Erythroblast (primary cell): ENCODE data around the gene HELZ.

Source experiments
- GATA1 ChIP-seq: IDR thresholded peaks from 2 replicates; pipeline ENCODE4 v1.6.1; 2011; ENCODE audit warnings: low read depth, mild to moderate bottlenecking, control low read depth, low read length, moderate library complexity
- POLR2A ChIP-seq: IDR thresholded peaks from 2 replicates; pipeline ENCODE4 v1.6.1; 2011; ENCODE audit warnings: mild to moderate bottlenecking, low read length

DNA sequence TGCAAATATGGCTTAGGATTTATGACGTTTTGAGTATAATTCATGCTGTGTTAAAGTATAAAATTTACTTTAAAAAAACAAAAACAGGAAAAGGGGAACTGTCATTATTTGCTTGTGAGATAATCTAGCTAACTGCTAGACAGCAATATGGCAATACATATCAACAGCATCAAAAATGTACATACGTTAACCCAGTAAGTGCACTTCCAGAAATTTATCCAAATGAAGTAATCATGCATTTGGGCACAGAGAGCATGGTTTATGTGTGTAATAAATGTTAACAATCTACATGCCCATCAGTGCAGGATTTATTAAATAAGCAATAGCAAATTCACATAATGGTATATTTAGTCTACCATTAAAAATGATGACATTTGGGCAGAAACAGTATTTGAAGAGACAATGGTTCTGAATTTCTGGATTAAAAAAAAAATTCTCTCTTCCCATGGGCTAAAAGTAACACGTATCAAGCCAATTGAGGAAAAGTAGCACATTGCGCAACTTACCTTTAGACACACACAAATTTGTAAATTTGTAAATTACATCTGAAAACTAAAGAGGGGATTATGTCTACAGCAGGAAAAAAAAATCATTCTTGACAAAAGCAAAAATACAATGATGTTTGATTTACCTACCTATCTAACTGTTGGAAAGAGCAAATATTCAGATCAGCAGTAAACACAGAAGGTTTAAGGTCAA lies 120.4 kb downstream of the HELZ start:
- no peak for TF ChIP-seq POLR2A
- no peak for TF ChIP-seq GATA1
